MM.1S (cell line): ENCODE results near the gene TMEM150C.

Experiments
- DNase-seq: peaks from one replicate; pipeline ENCODE4 v3.0.0-alpha.2; 2015
- H2AFZ ChIP-seq: fragments of 300-600 bp; sonication (generic); 2 replicates; pipeline ENCODE4 v1.6.0; 2016; ENCODE audit warnings: antibody characterized with exemption, low read length
- H3F3A ChIP-seq: fragments of 300-600 bp; sonication (generic); 2 replicates; pipeline ENCODE4 v1.6.1; 2016; ENCODE audit warnings: mild to moderate bottlenecking, antibody characterized with exemption, low read length, moderate library complexity, mixed read lengths; ENCODE audit not compliant: insufficient read depth
- H3K27ac ChIP-seq: fragments of 300-600 bp; sonication (generic); 2 replicates; pipeline ENCODE4 v1.5.1; 2016; ENCODE audit warnings: mild to moderate bottlenecking, low read length
- H3K27me3 ChIP-seq: fragments of 300-600 bp; sonication (generic); replicated peaks from 2 replicates; pipeline ENCODE4 v1.6.0; 2016; ENCODE audit warnings: low read length; ENCODE audit not compliant: insufficient read depth
- H3K36me3 ChIP-seq: fragments of 300-600 bp; sonication (generic); replicated peaks from 2 replicates; pipeline ENCODE4 v1.6.1; 2016; ENCODE audit warnings: mild to moderate bottlenecking, low read length, mixed read lengths; ENCODE audit not compliant: insufficient read depth
- H3K4me1 ChIP-seq: fragments of 300-600 bp; sonication (generic); 2 replicates; pipeline ENCODE4 v1.6.1; 2016; ENCODE audit warnings: low read length, mixed read lengths
- H3K4me2 ChIP-seq: fragments of 300-600 bp; sonication (generic); 2 replicates; pipeline ENCODE4 v1.6.0; 2016; ENCODE audit warnings: low read depth, low read length
- H3K4me3 ChIP-seq: fragments of 300-600 bp; sonication (generic); 2 replicates; pipeline ENCODE4 v1.5.1; 2016; ENCODE audit warnings: low read length, mixed read lengths
- H3K79me2 ChIP-seq: fragments of 300-600 bp; sonication (generic); 2 replicates; pipeline ENCODE4 v1.6.1; 2016; ENCODE audit warnings: mixed run types, low read length, mixed read lengths
- H3K9ac ChIP-seq: fragments of 300-600 bp; sonication (generic); 2 replicates; pipeline ENCODE4 v1.6.1; 2016; ENCODE audit warnings: low read length, mixed read lengths
- H3K9me2 ChIP-seq: fragments of 300-600 bp; sonication (generic); replicated peaks from 2 replicates; pipeline ENCODE4 v1.6.1; 2016; ENCODE audit warnings: mild to moderate bottlenecking, low read length, mixed read lengths; ENCODE audit not compliant: insufficient read depth
- H3K9me3 ChIP-seq: fragments of 300-600 bp; sonication (generic); replicated peaks from 2 replicates; pipeline ENCODE4 v1.6.1; 2016; ENCODE audit warnings: mild to moderate bottlenecking, low read length, mixed read lengths; ENCODE audit not compliant: insufficient read depth
- H4K20me1 ChIP-seq: fragments of 300-600 bp; sonication (generic); 2 replicates; pipeline ENCODE4 v1.6.1; 2016; ENCODE audit warnings: mild to moderate bottlenecking, low read length, moderate library complexity, mixed read lengths; ENCODE audit not compliant: insufficient read depth
- CTCF ChIP-seq: fragments of 300-600 bp; sonication (generic); IDR thresholded peaks from 2 replicates; pipeline ENCODE4 v1.5.1; 2016; ENCODE audit warnings: antibody characterized with exemption, low read length, mixed read lengths
- EZH2 ChIP-seq: fragments of 300-600 bp; sonication (generic); optimal IDR thresholded peaks from 2 replicates; pipeline ENCODE3; 2017; ENCODE audit warnings: low read depth, mild to moderate bottlenecking, antibody characterized with exemption, low read length, mixed read lengths
- EZH2phosphoT487 ChIP-seq: fragments of 300-600 bp; sonication (generic); IDR thresholded peaks from 2 replicates; pipeline ENCODE4 v1.6.1; 2018; ENCODE audit warnings: antibody characterized with exemption, low read length

TMEM150C gene

GRCh38 chr4:82513382-82513781 lies 48.4 kb downstream of the TMEM150C start:
- Histone ChIP-seq H3K4me2 (no peak overlapping the region), H3F3A (no peaks in the 10 kb centered on the region), H3K4me1 (no peaks in the 10 kb centered on the region), H4K20me1 (no peaks in the 10 kb centered on the region), H3K9me3 (no peaks in the 10 kb centered on the region), H3K79me2 (no peaks in the 10 kb centered on the region), H3K27ac (no peak overlapping the region), H3K36me3 (no peaks in the 10 kb centered on the region), H3K4me3 (no peak overlapping the region), H3K9ac (no peak overlapping the region), H3K9me2 (no peaks in the 10 kb centered on the region), H2AFZ (no peak overlapping the region), H3K27me3 (no peaks in the 10 kb centered on the region)
- DNase-seq = no peak
- TF ChIP-seq CTCF = no peak
- TF ChIP-seq EZH2phosphoT487 = no peak

- H3K27ac ChIP-seq = no peak overlapping the region
- H2AFZ ChIP-seq = no peak overlapping the region
- H3K9me2 ChIP-seq = no peaks in the 10 kb centered on the region
- H3K9ac ChIP-seq = no peak overlapping the region
- H3F3A ChIP-seq = no peaks in the 10 kb centered on the region
- no peaks in the 10 kb centered on the region for H3K4me1 ChIP-seq
- no peaks in the 10 kb centered on the region for H4K20me1 ChIP-seq
- no peak for DNase-seq
- no peak overlapping the region for H3K4me3 ChIP-seq
- H3K36me3 ChIP-seq = no peaks in the 10 kb centered on the region
- no peaks in the 10 kb centered on the region for H3K9me3 ChIP-seq
- no peaks in the 10 kb centered on the region for H3K27me3 ChIP-seq
- no peak for TF ChIP-seq EZH2
- no peak for TF ChIP-seq CTCF
- no peak for TF ChIP-seq EZH2phosphoT487
- H3K4me2 ChIP-seq = no peak overlapping the region
- no peaks in the 10 kb centered on the region for H3K79me2 ChIP-seq
Measured at GRCh38 chr4:82510216-82510615, 51.6 kb downstream of the TMEM150C start.

GRCh38 chr4:82508806-82509428 lies 52.9 kb downstream of the TMEM150C start:
- no peak overlapping the region for H2AFZ ChIP-seq
- H3K9ac ChIP-seq = no peak overlapping the region
- H3K36me3 ChIP-seq = no peaks in the 10 kb centered on the region
- DNase-seq = no peak
- H3F3A ChIP-seq = no peaks in the 10 kb centered on the region
- H3K9me3 ChIP-seq = no peaks in the 10 kb centered on the region
- no peaks in the 10 kb centered on the region for H3K79me2 ChIP-seq
- no peak overlapping the region for H3K27ac ChIP-seq
- TF ChIP-seq EZH2 = no peak
- TF ChIP-seq CTCF = no peak
- no peak for TF ChIP-seq EZH2phosphoT487
- no peak overlapping the region for H3K4me2 ChIP-seq
- H4K20me1 ChIP-seq = no peaks in the 10 kb centered on the region
- no peaks in the 10 kb centered on the region for H3K27me3 ChIP-seq
- no peak overlapping the region for H3K4me3 ChIP-seq
- no peaks in the 10 kb centered on the region for H3K4me1 ChIP-seq
- H3K9me2 ChIP-seq = no peaks in the 10 kb centered on the region
